Tibial nerve (tissue), 4 donors: ENCODE measurements around the gene SPDL1. TPM values are rescaled to one million over a fixed set of nuclear protein-coding genes. Genes with fewer than 3 reads are reported as not detected.

Experiments used
- DNase-seq, 2 donors: peaks; one replicate each; pipeline ENCODE4 v3.0.0-alpha.2; 2019; ENCODE audit warnings: low spot score in 2 of 2
- H3K27ac ChIP-seq, 4 donors: fragments of 200-600 bp; sonication (generic) in 3 of 4; one replicate each; pipeline ENCODE4 v1.5.1; 2017 to 2019; ENCODE audit warnings: mild to moderate bottlenecking in 1 of 4
- H3K27me3 ChIP-seq, 2 donors: fragments of 200-600 bp; sonication (generic) in 1 of 2; one replicate each; pipeline versions ENCODE4 v1.5.1 to v1.6.0; 2017 to 2019
- H3K36me3 ChIP-seq, 3 donors: fragments of 200-600 bp; sonication (generic); one replicate each; pipeline ENCODE4 v1.5.1; 2018 to 2019
- H3K4me1 ChIP-seq, 4 donors: fragments of 200-600 bp; sonication (generic) in 3 of 4; one replicate each; pipeline ENCODE4 v1.5.1; 2017 to 2019
- H3K4me3 ChIP-seq, 4 donors: fragments of 200-600 bp; sonication (generic) in 3 of 4; one replicate each; pipeline ENCODE4 v1.5.1; 2017 to 2019; ENCODE audit warnings: mild to moderate bottlenecking in 1 of 4, moderate library complexity in 1 of 4
- H3K9me3 ChIP-seq, 4 donors: fragments of 200-600 bp; sonication (generic) in 3 of 4; one replicate each; pipeline ENCODE4 v1.5.1; 2017 to 2019
- CTCF ChIP-seq, 5 experiments: fragments of 200-600 bp in 3 of 5; fragments of 450-650 bp in 2 of 5; sonication (generic) in 3 of 5; IDR thresholded peaks; one replicate each; pipeline ENCODE4 v1.5.1; 2016 to 2019; ENCODE audit warnings: antibody characterized with exemption in 5 of 5, mild to moderate bottlenecking in 3 of 5, moderate library complexity in 2 of 5
- EP300 ChIP-seq, 2 donors: sonication (generic); formaldehyde crosslinking; IDR thresholded peaks; one replicate each; pipeline ENCODE4 v1.6.1; 2017; ENCODE audit warnings: antibody characterized with exemption in 2 of 2, mild to moderate bottlenecking in 1 of 2
- POLR2A ChIP-seq, 2 donors: fragments of 450-650 bp; IDR thresholded peaks; one replicate each; pipeline ENCODE4 v1.6.1; 2017; ENCODE audit warnings: antibody characterized with exemption in 2 of 2, mild to moderate bottlenecking in 2 of 2, moderate library complexity in 2 of 2
- WGBS, 2 donors: methylation state at CpG; one replicate each; pipeline ENCODE4 v1.1.5; 2018; 5-methylcytosine and 5-hydroxymethylcytosine counted together
- total RNA-seq, 4 donors: library from RNA; depleted of rRNA; stranded (reverse); fragments of >200 nt; gene quantifications; one replicate each; pipeline ENCODE4 v1.1.0, GENCODE V29; 2016

SPDL1 gene, protein sequence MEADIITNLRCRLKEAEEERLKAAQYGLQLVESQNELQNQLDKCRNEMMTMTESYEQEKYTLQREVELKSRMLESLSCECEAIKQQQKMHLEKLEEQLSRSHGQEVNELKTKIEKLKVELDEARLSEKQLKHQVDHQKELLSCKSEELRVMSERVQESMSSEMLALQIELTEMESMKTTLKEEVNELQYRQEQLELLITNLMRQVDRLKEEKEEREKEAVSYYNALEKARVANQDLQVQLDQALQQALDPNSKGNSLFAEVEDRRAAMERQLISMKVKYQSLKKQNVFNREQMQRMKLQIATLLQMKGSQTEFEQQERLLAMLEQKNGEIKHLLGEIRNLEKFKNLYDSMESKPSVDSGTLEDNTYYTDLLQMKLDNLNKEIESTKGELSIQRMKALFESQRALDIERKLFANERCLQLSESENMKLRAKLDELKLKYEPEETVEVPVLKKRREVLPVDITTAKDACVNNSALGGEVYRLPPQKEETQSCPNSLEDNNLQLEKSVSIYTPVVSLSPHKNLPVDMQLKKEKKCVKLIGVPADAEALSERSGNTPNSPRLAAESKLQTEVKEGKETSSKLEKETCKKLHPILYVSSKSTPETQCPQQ
- 10 to 100 TPM in 3 of 4 donors, 1 to 10 TPM in 1; 8.1 to 15.6 (median 11.7) TPM for total RNA-seq

- Histone ChIP-seq H3K9me3 (no peaks in the 10 kb centered on the region), H3K4me3 (peak within 1 kb of the TSS; percentile 46 to 91 (median 76)), H3K27me3 (no peaks in the 10 kb centered on the region), H3K36me3 (peaks cover 0 to 3% (median 0%) of the 10 kb centered on the region in 3 donors), H3K27ac (peak within 1 kb of the TSS; percentile 44 to 82 (median 76)), H3K4me1 (peaks cover 0 to 23% (median 4%) of the 10 kb centered on the region in 4 donors)
- TF ChIP-seq EP300 (IDR thresholded peaks at IDR 0.05) (peak; percentile 66 to 71), POLR2A (IDR thresholded peaks at IDR 0.05) (peak in 1 of 2 donors; percentile 76), CTCF (IDR thresholded peaks at IDR 0.05) (no peak)
- WGBS, 2 donors, result 0% methylated on average over 43 to 52 of the region's 53 CpGs
- peak; percentile 88 to 94 for DNase-seq
These were observed at the start of gene SPDL1 for GRCh38 chr5:169583424-169584220. SPDL1 (plus strand) TSS chr5:169583773; CDS start chr5:169588417, 4,644 bp downstream.

- H3K4me1 ChIP-seq, result peaks cover 0 to 17% (median 0%) of the 10 kb centered on the region in 4 donors
- H3K27me3 ChIP-seq, result no peaks in the 10 kb centered on the region
- TF ChIP-seq POLR2A (IDR thresholded peaks at IDR 0.05) (no peak), CTCF (IDR thresholded peaks at IDR 0.05) (no peak), EP300 (IDR thresholded peaks at IDR 0.05) (no peak)
- no peak overlapping the region for H3K4me3 ChIP-seq
- 22 to 27% methylated on average over 2 of the region's 2 CpGs for WGBS, 2 donors
- H3K27ac ChIP-seq, result peak overlapping the region in 1 of 4 donors; percentile 72
- no peak for DNase-seq
- no peaks in the 10 kb centered on the region for H3K36me3 ChIP-seq
- H3K9me3 ChIP-seq, result no peaks in the 10 kb centered on the region
These were observed 49.2 kb upstream of the SPDL1 start for GRCh38 chr5:169534311-169534880.

DNA sequence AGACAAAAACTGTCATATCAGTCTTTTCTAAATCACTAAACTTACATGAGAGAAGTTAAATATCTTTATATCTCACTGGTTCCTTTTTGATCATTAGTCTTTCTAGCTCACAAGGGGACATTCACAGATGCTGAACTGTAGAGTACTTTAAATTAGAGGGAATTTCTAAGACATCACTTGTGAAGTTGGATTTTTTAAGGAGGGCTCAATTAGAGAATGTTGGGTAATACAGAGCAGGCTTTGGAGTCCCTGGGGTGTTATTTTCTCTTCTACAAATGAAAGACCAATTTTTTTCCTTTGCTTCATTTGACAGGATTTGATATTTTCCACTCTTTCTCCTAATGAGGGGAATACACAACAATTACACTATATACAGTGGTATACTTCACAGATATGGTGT is 48.6 kb upstream of the SPDL1 start:
- peaks cover 0 to 17% (median 0%) of the 10 kb centered on the region in 4 donors for H3K4me1 ChIP-seq
- DNase-seq, result no peak
- TF ChIP-seq POLR2A (IDR thresholded peaks at IDR 0.05), result no peak
- no peak for TF ChIP-seq CTCF (IDR thresholded peaks at IDR 0.05)
- no peak for TF ChIP-seq EP300 (IDR thresholded peaks at IDR 0.05)
- H3K36me3 ChIP-seq, result no peaks in the 10 kb centered on the region
- H3K9me3 ChIP-seq, result no peaks in the 10 kb centered on the region
- no peaks in the 10 kb centered on the region for H3K27me3 ChIP-seq
- no peak overlapping the region for H3K4me3 ChIP-seq
- H3K27ac ChIP-seq, result peak overlapping the region in 1 of 4 donors; percentile 72

DNA sequence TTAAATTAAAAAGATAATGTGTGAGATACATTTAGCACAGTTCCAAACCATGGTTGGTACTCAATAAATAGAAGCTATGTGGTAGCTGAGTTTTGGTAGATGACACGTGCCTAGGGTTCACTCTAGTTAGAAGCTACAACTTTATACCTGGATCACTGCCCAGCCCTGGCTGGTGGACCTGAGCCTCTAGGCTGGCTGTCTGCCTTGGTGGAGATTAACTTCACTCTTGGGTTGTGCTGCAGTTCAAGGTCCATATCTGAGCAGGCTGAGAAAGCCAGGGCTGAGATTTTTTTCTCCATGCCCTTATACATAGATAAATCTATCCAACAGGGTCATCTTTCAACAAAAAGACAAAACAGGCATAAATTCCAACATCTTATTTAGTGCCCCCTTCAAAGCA is 44.6 kb upstream of the SPDL1 start:
- no peak for TF ChIP-seq EP300 (IDR thresholded peaks at IDR 0.05)
- no peak for TF ChIP-seq POLR2A (IDR thresholded peaks at IDR 0.05)
- TF ChIP-seq CTCF (IDR thresholded peaks at IDR 0.05), result no peak
- Histone ChIP-seq H3K27me3 (no peaks in the 10 kb centered on the region), H3K4me1 (peaks cover 0 to 17% (median 0%) of the 10 kb centered on the region in 4 donors), H3K27ac (no peak overlapping the region), H3K9me3 (peaks cover 0 to 10% (median 0%) of the 10 kb centered on the region in 4 donors), H3K4me3 (no peak overlapping the region), H3K36me3 (no peaks in the 10 kb centered on the region)
- DNase-seq, result no peak
- WGBS, 2 donors, result 56 to 90% methylated on average over 1 of the region's 1 CpG
